OCI-LY1 (cell line): Measurements from ENCODE around the gene USPL1.
"Not testable (repeated sequence)": the region's sequence is repeated elsewhere in the genome, so short reads cannot be mapped to it uniquely, and the experiment has no call there.

ENCODE experiments used
- H2AFZ ChIP-seq: fragments of 200-600 bp; sonication (generic), shearing (Covaris generic); 2 replicates; pipeline ENCODE4 v1.6.0; 2014; ENCODE audit warnings: antibody characterized with exemption, mild to moderate bottlenecking, low read length
- H3F3A ChIP-seq: fragments of 200-600 bp; sonication (generic), shearing (Covaris generic); 2 replicates; pipeline ENCODE4 v1.6.0; 2014; ENCODE audit warnings: mild to moderate bottlenecking, antibody characterized with exemption, low read length, moderate library complexity; ENCODE audit not compliant: insufficient read depth
- H3K27ac ChIP-seq: fragments of 200-600 bp; sonication (generic); 2 replicates; pipeline ENCODE4 v1.5.1; 2014; ENCODE audit warnings: low read length, mixed run types, mild to moderate bottlenecking, low read depth; ENCODE audit not compliant: poor library complexity, severe bottlenecking
- H3K27me3 ChIP-seq: fragments of 200-600 bp; sonication (generic); 2 replicates; pipeline ENCODE4 v1.6.0; 2014; ENCODE audit warnings: antibody characterized with exemption, mild to moderate bottlenecking, low read length, moderate library complexity; ENCODE audit not compliant: insufficient read depth
- H3K36me3 ChIP-seq: fragments of 200-600 bp; sonication (generic); 2 replicates; pipeline ENCODE4 v1.6.1; 2014; ENCODE audit warnings: mild to moderate bottlenecking, antibody characterized with exemption, low read length, moderate library complexity, mixed read lengths; ENCODE audit not compliant: insufficient read depth
- H3K4me1 ChIP-seq: fragments of 200-600 bp; sonication (generic); 2 replicates; pipeline ENCODE4 v1.5.1; 2014; ENCODE audit warnings: mild to moderate bottlenecking, low read length, moderate library complexity; ENCODE audit not compliant: insufficient read depth, severe bottlenecking
- H3K4me2 ChIP-seq: fragments of 200-600 bp; sonication (generic), shearing (Covaris generic); 2 replicates; pipeline ENCODE4 v1.6.1; 2014; ENCODE audit warnings: low read length
- H3K4me3 ChIP-seq: fragments of 200-600 bp; sonication (generic); 2 replicates; pipeline ENCODE4 v1.5.1; 2014; ENCODE audit warnings: low read length, low read depth, mild to moderate bottlenecking, mixed read lengths; ENCODE audit not compliant: poor library complexity, severe bottlenecking
- H3K79me2 ChIP-seq: fragments of 200-600 bp; shearing (Covaris generic); 2 replicates; pipeline ENCODE4 v1.6.1; 2016; ENCODE audit warnings: mixed run types, low read length, mixed read lengths; ENCODE audit not compliant: insufficient read depth
- H3K9ac ChIP-seq: fragments of 200-600 bp; sonication (generic), shearing (Covaris generic); 2 replicates; pipeline ENCODE4 v1.6.1; 2014; ENCODE audit warnings: mild to moderate bottlenecking, low read length, mixed read lengths
- H3K9me2 ChIP-seq: fragments of 200-600 bp; sonication (generic), shearing (Covaris generic); 2 replicates; pipeline ENCODE4 v1.6.1; 2014; ENCODE audit warnings: low read depth, mild to moderate bottlenecking, low read length, mixed read lengths
- H3K9me3 ChIP-seq: fragments of 200-600 bp; shearing (Covaris generic); 2 replicates; pipeline ENCODE4 v1.6.1; 2014; ENCODE audit warnings: low read length, mixed read lengths
- H4K20me1 ChIP-seq: fragments of 200-600 bp; sonication (generic), shearing (Covaris generic); 2 replicates; pipeline ENCODE4 v1.6.0; 2016; ENCODE audit warnings: mild to moderate bottlenecking, low read length; ENCODE audit not compliant: insufficient read depth
- EZH2 ChIP-seq: fragments of 200-600 bp; sonication (generic), shearing (Covaris generic); IDR thresholded peaks from 2 replicates; pipeline ENCODE4 v1.8.0; 2017; ENCODE audit warnings: borderline replicate concordance, mixed run types, mild to moderate bottlenecking, antibody characterized with exemption, low read length, moderate library complexity, mixed read lengths
- TF ChIP-seq, protein P1 (sequence below): fragments of 200-600 bp; sonication (generic), shearing (Covaris generic); IDR thresholded peaks from 2 replicates; pipeline ENCODE4 v1.5.1; 2017; ENCODE audit warnings: mild to moderate bottlenecking, antibody characterized with exemption, low read length, moderate library complexity, mixed read lengths

USPL1 gene

DNA sequence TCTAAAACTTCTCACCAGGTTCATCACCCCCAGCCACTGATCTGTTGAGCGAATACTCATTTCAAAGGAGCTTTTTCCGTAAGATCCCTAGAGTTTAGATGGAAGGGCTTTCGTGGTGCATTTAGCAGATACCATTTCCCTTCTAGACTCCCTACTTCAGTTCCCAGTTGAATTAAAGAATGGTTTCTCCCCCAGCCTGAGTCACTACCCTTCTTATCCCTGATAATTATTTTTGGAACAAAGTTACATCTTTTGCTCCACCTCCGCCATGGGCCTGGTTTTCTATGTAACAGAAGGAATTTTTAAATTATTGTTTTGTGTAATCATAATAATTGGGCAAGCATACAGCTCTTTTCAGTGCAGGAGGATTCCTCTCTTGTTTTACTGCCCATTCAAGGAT is 22.0 kb downstream of the USPL1 start:
- Histone ChIP-seq H3K4me2 (no peak overlapping the region), H3K9ac (no peak overlapping the region), H3K36me3 (peaks cover 76% of the 10 kb centered on the region), H4K20me1 (no peaks in the 10 kb centered on the region), H3K27me3 (no peaks in the 10 kb centered on the region), H3K79me2 (peaks cover 28% of the 10 kb centered on the region), H2AFZ (no peak overlapping the region), H3K9me2 (no peaks in the 10 kb centered on the region), H3K27ac (no peak overlapping the region), H3K9me3 (no peaks in the 10 kb centered on the region), H3K4me3 (no peak overlapping the region), H3F3A (no peaks in the 10 kb centered on the region), H3K4me1 (peaks cover 10% of the 10 kb centered on the region)
- TF ChIP-seq EZH2: no peak
- TF ChIP-seq, protein P1, sequence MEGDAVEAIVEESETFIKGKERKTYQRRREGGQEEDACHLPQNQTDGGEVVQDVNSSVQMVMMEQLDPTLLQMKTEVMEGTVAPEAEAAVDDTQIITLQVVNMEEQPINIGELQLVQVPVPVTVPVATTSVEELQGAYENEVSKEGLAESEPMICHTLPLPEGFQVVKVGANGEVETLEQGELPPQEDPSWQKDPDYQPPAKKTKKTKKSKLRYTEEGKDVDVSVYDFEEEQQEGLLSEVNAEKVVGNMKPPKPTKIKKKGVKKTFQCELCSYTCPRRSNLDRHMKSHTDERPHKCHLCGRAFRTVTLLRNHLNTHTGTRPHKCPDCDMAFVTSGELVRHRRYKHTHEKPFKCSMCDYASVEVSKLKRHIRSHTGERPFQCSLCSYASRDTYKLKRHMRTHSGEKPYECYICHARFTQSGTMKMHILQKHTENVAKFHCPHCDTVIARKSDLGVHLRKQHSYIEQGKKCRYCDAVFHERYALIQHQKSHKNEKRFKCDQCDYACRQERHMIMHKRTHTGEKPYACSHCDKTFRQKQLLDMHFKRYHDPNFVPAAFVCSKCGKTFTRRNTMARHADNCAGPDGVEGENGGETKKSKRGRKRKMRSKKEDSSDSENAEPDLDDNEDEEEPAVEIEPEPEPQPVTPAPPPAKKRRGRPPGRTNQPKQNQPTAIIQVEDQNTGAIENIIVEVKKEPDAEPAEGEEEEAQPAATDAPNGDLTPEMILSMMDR: no peak

DNA sequence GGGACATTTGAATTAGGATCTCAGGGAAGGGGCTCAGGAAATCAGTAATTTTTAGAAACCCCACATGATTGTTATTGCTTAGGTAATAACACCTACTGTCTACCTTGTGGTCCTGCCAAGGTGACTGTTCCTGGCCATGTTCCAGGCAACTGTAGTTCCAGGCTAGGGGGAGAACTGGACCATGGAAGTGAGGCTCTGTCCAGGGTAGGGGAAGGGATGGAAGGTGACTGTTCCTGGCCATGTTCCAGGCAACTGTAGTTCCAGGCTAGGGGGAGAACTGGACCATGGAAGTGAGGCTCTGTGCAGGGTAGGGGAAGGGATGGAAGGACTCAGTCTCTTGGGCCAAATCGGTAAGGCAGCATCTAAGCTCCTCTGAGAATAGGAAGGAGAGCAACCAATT is 23.5 kb downstream of the USPL1 start:
- H3K9ac ChIP-seq, H3K27ac ChIP-seq, H3K9me3 ChIP-seq, H3K4me2 ChIP-seq, H3K4me3 ChIP-seq, H3K9me2 ChIP-seq, H3K27me3 ChIP-seq, H3F3A ChIP-seq, H4K20me1 ChIP-seq, H2AFZ ChIP-seq: not testable (repeated sequence)
- peaks cover 17% of the 10 kb centered on the region for H3K79me2 ChIP-seq
- peaks cover 80% of the 10 kb centered on the region for H3K36me3 ChIP-seq
- H3K4me1 ChIP-seq: peaks cover 19% of the 10 kb centered on the region

DNA sequence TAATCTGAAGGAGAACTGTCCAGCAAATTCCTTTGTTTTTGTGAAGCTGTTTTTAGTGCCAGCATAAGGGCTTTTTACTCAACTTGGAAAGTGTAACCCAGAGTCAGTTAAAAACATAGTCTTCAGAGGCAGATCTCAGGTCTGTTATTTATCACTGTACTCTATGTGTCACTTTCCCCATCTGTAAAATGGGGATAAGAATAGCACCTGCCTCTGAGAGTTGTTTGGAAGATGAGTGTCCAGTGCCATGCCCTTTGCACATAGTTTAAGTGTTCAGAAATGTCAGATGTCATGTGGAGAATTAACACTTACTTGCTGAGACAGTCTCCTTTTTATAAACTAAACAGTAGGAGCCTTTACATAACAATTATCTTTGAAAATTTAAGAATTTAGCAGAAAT is 27.9 kb downstream of the USPL1 start:
- TF ChIP-seq, protein P1: no peak
- no peak for TF ChIP-seq EZH2
- H3K9ac ChIP-seq: no peak overlapping the region
- H3F3A ChIP-seq: no peaks in the 10 kb centered on the region
- H3K9me2 ChIP-seq: no peaks in the 10 kb centered on the region
- H3K27me3 ChIP-seq: no peaks in the 10 kb centered on the region
- H3K36me3 ChIP-seq: peaks cover 80% of the 10 kb centered on the region
- H3K4me1 ChIP-seq: peaks cover 52% of the 10 kb centered on the region
- H3K4me3 ChIP-seq: no peak overlapping the region
- 0 out of 2 replicates have a peak, but pooled peaks cover 7% of the 10 kb centered on the region for H3K79me2 ChIP-seq
- no peaks in the 10 kb centered on the region for H4K20me1 ChIP-seq
- no peak overlapping the region for H2AFZ ChIP-seq
- H3K4me2 ChIP-seq: no peak overlapping the region
- H3K27ac ChIP-seq: peak overlapping the region; percentile 19
- H3K9me3 ChIP-seq: no peaks in the 10 kb centered on the region

DNA sequence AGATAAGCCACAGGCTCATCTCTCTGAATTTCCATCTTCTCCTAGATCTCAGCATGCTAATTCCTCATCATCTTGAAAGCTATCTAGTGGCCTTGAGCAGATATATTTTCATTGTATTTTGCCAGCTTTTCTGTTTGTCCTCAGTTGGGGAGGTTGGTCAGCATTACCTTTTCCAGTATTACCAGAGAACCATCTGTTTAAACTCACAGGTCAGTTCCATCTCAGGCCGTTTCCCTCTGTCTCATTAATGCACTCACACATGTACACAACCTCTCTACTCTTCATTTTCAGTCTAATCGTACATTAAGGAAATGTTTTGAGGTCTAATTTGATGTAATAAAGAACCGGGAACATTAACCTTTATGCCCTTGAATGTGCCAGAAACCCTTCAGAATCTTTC is 29.7 kb downstream of the USPL1 start:
- no peaks in the 10 kb centered on the region for H3K9me2 ChIP-seq
- H3F3A ChIP-seq: no peaks in the 10 kb centered on the region
- H3K4me2 ChIP-seq: peak overlapping the region; percentile 44
- no peak overlapping the region for H2AFZ ChIP-seq
- 0 out of 2 replicates have a peak, but pooled peaks cover 7% of the 10 kb centered on the region for H3K79me2 ChIP-seq
- peaks cover 77% of the 10 kb centered on the region for H3K36me3 ChIP-seq
- no peak for TF ChIP-seq EZH2
- TF ChIP-seq, protein P1: no peak
- no peaks in the 10 kb centered on the region for H3K27me3 ChIP-seq
- no peaks in the 10 kb centered on the region for H3K9me3 ChIP-seq
- no peak overlapping the region for H3K4me3 ChIP-seq
- H3K4me1 ChIP-seq: peaks cover 52% of the 10 kb centered on the region
- H4K20me1 ChIP-seq: no peaks in the 10 kb centered on the region
- H3K9ac ChIP-seq: peak overlapping the region; percentile 7; the same call in 1 of the 2 replicates
- H3K27ac ChIP-seq: peak overlapping the region; percentile 84
